ENCODE measurements around the gene OR51G2.
"Not testable (repeated sequence)": the region's sequence is repeated elsewhere in the genome, so short reads cannot be mapped to it uniquely, and the experiment has no call there.

Gene OR51G2

GRCh38 chr11:4919250-4919649 is at the start of gene OR51G2:
Gene OR51G2 (minus strand): TSS chr11:4919350. CDS start chr11:4915663, 3,687 bp downstream.
- no peak for DNase-seq (ENCODE audit: low spot score)

- no peak for DNase-seq (ENCODE audit: low spot score)
Measured at GRCh38 chr11:4962816-4963215, 43.7 kb upstream of the OR51G2 start.

DNA sequence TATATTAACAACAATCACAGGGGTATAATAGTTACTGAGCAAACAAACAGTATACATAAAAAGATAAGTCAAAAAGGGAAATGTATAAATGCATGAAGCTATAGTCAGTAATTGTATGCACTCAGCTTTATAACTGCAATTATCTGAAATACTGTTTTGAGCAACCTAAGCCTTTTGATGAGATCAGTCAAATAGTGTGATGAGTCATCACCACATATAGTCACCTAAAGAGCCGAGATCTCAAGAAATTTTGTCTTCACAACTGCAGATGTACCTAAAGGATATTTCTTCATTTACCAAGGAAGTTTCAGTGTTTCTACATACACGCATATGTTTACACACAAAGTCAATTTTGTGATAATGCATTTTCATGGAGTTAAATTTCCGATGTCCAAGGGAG is 41.7 kb upstream of the OR51G2 start:
- DNase-seq (ENCODE audit: low spot score) = no peak

DNA sequence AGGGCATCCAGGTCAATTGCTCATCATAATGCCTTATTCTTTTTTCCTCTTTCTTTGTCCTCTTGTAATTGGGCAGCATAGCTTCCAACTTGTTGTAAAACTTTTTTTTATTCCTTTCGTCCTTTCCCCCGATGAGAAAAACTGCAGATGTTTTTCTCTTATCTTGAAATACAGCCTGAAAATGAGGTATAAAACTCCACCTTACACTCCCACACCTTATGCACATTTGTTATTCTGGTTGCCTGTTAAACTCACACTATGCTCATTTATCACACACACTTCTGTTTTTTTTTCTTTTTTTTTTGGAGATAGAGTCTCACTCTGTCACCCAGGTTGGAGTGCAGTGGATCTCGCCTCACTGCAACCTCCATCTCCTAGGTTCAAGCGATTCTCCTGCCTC is 38.2 kb upstream of the OR51G2 start:
- no peak for DNase-seq (ENCODE audit: low spot score)

DNA sequence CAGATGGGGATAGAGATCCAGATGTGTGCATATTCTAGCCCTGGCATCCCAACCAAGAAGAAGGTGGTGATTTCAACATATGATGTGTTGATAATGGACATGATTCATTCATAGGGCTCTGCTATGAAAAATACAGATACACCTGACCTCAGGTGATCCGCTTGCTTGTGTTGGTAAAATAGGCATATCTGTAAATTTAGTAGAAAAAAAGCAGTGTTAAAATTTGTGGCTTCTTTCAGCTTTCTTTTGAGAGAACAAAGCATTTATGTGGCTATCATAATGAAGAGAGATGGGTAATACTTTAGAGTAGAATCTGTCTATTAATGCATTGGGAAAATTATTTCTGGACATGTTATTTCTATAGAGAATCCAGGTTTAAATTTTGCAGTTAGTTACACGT is 36.5 kb upstream of the OR51G2 start, which contains the start of gene OR51A2:
Gene OR51A2 (minus strand): TSS at position 101 of the 400 bp plus-strand sequence. CDS start 0 bp downstream, at position 101.
- DNase-seq (ENCODE audit: low spot score) = not testable (repeated sequence)

DNA sequence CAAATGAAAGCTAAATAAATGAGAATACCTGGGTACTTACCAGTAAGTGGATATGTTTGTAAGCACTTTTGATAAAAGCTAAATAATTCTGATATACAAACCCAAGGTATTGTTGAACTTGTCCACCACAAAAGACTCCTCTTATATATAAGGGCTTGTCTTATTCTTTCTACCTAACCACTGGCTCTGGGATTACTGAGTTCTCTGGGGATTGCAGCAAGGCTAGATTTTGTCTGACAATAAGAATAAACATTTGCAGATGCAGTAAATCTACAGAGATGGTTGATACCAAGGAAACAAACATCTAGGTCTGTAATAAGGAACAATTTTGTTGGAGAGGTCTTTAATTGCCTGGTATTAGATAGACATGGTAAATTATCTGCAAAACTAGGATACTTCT is 28.4 kb upstream of the OR51G2 start, which contains the start of gene OR51A4:
Gene OR51A4 (minus strand): TSS at position 101 of the 400 bp plus-strand sequence. CDS start 505 bp downstream, outside the sequence.
- no peak for DNase-seq (ENCODE audit: low spot score)

DNA sequence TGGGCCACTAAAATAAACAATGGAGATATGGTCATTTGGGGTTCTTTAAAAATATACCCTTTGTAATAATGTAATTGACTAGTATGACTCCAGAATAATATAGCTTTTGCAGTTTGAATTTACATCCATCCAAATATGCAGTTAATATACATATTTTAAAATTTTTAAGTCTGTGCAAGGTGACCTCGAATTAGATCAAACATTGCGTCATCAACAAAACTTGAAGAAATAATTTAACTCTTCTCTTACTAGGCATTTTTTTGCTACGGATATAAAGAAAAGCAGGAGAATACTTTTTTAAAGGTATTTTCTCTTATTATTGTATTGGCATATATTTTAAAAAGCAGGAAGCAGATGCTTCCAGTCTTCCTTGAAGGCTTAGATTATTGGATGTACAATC is 17.6 kb upstream of the OR51G2 start:
- no peak for DNase-seq (ENCODE audit: low spot score)

- no peak for DNase-seq (ENCODE audit: low spot score)
Measured at GRCh38 chr11:4932751-4933150, 13.6 kb upstream of the OR51G2 start.

GRCh38 chr11:4926608-4927007 is 7.5 kb upstream of the OR51G2 start:
- DNase-seq (ENCODE audit: low spot score) = no peak

- DNase-seq (ENCODE audit: low spot score) = no peak
Measured at GRCh38 chr11:4924239-4924638, 5.1 kb upstream of the OR51G2 start, which contains the start of gene OR51G1. Gene OR51G1 (minus strand): TSS chr11:4924339. CDS start chr11:4924339, 0 bp downstream.

DNA sequence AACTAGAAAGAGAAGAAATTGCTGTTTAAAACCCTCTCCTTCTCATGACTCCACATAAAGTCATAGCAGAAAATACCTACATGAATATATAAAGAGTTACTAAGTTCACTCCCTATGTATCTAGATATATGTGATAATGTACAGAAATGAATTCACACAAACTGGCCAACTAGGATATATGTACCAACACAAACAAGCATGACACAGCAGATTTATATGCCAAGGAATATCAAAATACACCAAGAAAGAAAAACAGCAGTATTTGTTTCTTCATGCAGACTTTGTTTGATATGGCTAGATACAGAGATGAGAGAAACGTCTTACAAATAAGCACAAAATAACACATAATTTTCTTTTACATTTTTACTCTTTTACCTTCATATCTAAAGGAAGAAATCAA is 3.2 kb upstream of the OR51G2 start:
- DNase-seq (ENCODE audit: low spot score) = no peak

DNA sequence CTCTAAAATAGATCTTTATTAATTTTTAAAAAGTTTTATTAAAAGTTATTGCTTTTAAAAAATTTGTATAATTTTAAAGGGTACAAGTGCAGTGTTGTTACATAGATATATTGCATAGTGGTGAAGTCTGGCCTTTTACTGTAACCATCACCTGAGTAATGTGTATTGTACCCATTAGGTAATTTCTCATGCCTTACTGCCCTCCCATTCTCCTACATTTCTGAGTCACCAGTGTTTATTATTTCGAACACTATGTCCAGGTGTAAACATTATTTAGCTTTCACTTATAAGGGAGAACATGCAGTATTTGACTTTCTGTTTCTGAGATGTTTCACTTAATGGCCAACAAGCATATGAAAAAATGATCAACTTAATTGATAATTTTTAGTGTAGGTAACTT is 2.6 kb upstream of the OR51G2 start:
- no peak for DNase-seq (ENCODE audit: low spot score)

- no peak for DNase-seq (ENCODE audit: low spot score)
Measured at GRCh38 chr11:4916581-4916980, 2.6 kb downstream of the OR51G2 start.

GRCh38 chr11:4903484-4903883 is 15.7 kb downstream of the OR51G2 start, which contains the start of gene OR51A7:
Gene OR51A7 (plus strand): TSS chr11:4903783. CDS start chr11:4907370, 3,587 bp downstream.
- DNase-seq (ENCODE audit: low spot score) = no peak

DNA sequence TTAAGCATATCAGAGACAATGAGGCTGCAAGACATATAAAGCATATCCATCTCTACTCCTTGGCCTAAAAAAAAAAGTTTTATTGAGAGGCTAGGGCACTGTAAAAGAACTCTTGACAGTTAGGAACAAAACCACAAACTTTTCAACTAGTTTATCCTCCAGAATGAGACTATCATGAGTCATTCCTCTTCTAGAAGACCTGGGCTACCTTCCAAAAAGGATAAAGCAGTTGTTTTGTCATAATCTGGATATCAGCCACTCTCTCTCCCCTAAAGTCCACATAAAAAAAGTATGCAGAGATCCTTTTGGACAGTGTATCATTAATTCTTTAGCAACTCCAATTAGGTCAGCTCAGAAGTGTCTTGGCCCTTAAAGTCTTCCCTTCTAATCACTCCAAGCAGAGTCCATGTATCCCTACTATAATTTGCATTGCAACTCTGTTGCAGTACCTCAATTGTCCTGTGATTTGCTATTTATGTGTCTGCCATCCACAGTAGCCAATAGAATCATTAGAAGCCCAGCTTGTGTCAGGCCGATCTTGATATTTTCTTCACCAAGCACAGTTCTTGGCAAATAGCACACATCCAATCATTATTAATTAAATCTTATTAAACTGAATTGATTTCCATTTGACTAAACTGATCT is 27.0 kb downstream of the OR51G2 start:
- DNase-seq (ENCODE audit: low spot score) = no peak

GRCh38 chr11:4890279-4890678 is 28.9 kb downstream of the OR51G2 start:
- no peak for DNase-seq (ENCODE audit: low spot score)

- DNase-seq (ENCODE audit: low spot score) = no peak
Measured at GRCh38 chr11:4887591-4887990, 31.6 kb downstream of the OR51G2 start.

- DNase-seq (ENCODE audit: low spot score) = no peak
Measured at GRCh38 chr11:4886186-4886585, 33.0 kb downstream of the OR51G2 start.

DNA sequence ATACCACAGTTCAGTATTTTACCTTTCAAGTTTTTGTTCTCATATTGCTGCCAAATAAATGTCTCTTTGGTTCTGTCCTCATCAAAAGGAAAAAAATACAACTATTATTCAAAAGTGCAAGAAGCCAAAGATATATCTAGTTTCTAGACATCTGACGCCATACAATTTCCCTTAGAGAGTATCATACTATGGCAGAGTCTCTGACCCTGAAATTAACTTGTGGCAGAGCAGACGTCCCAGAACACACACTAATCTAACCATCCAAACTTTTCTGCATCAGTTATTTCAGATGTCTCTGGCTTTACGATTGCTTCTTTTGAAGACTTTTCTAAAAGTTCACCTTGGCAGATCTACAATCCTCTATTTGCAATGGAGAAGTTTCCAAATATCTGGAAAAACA is 34.8 kb downstream of the OR51G2 start:
- no peak for DNase-seq (ENCODE audit: low spot score)

- DNase-seq (ENCODE audit: low spot score) = no peak
Measured at GRCh38 chr11:4882543-4882942, 36.6 kb downstream of the OR51G2 start.

GRCh38 chr11:4881860-4882500 is 37.2 kb downstream of the OR51G2 start, which contains the start of gene OR51T1:
Gene OR51T1 (plus strand): TSS chr11:4881900. CDS start chr11:4881900, 0 bp downstream.
- no peak for DNase-seq (ENCODE audit: low spot score)

GRCh38 chr11:4881188-4881587 is 38.0 kb downstream of the OR51G2 start:
- DNase-seq (ENCODE audit: low spot score) = no peak

- no peak for DNase-seq (ENCODE audit: low spot score)
Measured at GRCh38 chr11:4865855-4866254, 53.3 kb downstream of the OR51G2 start.

All from CD4-positive, alpha-beta T cell treated with Interleukin-6 at 100 ng/mL for 8 hours (primary cell).